Mesodermal cell (in vitro differentiated cells): Measurements from ENCODE around the gene AIDA. TPM values are rescaled to one million over a fixed set of nuclear protein-coding genes. Genes with fewer than 3 reads are reported as not detected.
"Not testable (repeated sequence)": the region's sequence is repeated elsewhere in the genome, so short reads cannot be mapped to it uniquely, and the experiment has no call there.

ENCODE experiments used
- H3K27ac ChIP-seq: 2 replicates; pipeline ENCODE4 v1.7.0; 2013; ENCODE audit warnings: mild to moderate bottlenecking, low read depth, low read length, moderate library complexity; ENCODE audit not compliant: severe bottlenecking
- H3K36me3 ChIP-seq: 2 replicates; pipeline ENCODE4 v1.7.1; 2013; ENCODE audit warnings: mild to moderate bottlenecking, low read length, moderate library complexity; ENCODE audit not compliant: control insufficient read depth, insufficient read depth
- H3K4me1 ChIP-seq: one replicate; pipeline ENCODE4 v1.7.1; 2013; ENCODE audit warnings: mild to moderate bottlenecking, low read length; ENCODE audit not compliant: insufficient read depth, control insufficient read depth, poor library complexity, severe bottlenecking
- H3K4me3 ChIP-seq: 2 replicates; pipeline ENCODE4 v1.7.0; 2013; ENCODE audit warnings: low read length, control low read depth, mild to moderate bottlenecking; ENCODE audit not compliant: insufficient read depth, poor library complexity, severe bottlenecking; ENCODE audit errors: extremely low read depth
- H3K9me3 ChIP-seq: 2 replicates; pipeline ENCODE4 v1.7.1; 2013; ENCODE audit warnings: mild to moderate bottlenecking, low read length, moderate library complexity; ENCODE audit not compliant: control insufficient read depth
- WGBS, 2 experiments: methylation state at CpG; one replicate each; pipeline ENCODE4 v1.1.5; 2013; ENCODE audit warnings: missing lambda C conversion rate in 2 of 2; ENCODE audit not compliant: insufficient coverage in 2 of 2; 5-methylcytosine and 5-hydroxymethylcytosine counted together
- polyA plus RNA-seq, 2 experiments: library from polyadenylated mRNA; stranded (reverse); fragments of 50-300 nt; gene quantifications; one replicate each; pipeline ENCODE4 v1.2.3, GENCODE V29; 2013

Gene AIDA, protein sequence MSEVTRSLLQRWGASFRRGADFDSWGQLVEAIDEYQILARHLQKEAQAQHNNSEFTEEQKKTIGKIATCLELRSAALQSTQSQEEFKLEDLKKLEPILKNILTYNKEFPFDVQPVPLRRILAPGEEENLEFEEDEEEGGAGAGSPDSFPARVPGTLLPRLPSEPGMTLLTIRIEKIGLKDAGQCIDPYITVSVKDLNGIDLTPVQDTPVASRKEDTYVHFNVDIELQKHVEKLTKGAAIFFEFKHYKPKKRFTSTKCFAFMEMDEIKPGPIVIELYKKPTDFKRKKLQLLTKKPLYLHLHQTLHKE
- polyA plus RNA-seq (2013, experiment 1 of 2) = 107 TPM
- polyA plus RNA-seq (2013, experiment 2 of 2) = 114 TPM

DNA sequence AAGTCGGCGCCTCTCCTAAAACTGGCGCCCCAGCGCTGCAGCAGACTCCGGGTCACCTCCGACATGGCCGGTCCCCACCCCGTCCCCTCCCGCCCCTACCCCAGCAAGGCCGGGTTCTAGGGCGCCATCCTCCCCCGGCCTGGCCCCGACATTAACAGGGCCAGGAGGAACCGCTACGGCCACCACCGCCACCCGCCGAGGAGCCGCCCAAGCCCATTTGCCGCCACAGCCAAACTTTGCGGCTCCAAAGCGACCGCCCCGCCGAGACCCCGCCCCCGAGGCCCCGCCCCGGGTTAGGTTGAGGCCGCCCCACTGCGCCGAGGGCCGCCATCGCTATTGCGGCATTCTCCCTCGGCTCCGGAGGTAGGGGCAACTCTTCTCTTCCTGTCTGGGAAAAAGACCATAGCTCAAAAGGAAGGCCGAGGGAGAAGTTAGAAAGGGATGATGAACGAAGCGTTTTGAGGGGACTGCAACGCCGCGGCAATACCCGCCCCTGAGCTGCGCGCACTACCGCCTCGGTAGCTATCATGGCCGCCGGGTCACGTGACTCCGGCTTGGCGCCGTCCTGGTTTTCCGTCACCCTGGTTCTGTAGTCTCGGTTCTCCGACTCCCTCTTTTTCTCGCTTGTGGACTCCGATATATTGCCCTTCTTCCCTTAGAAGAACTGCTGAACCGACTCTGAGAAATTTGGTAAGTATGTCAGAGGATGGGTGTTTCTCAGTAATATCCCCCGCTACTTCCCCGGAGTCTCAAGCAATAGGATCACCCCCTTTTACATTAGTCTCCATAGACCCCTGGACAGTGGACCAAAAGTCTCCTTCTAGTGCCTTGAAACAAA lies at the start of gene AIDA, which contains the start of gene BROX:
TSS of gene AIDA (minus strand) at position 239 of the 838 bp plus-strand sequence. CDS start at position 65, 174 bp downstream.
TSS of gene BROX (plus strand) at position 312 of the 838 bp plus-strand sequence. CDS start 3,136 bp downstream, outside the sequence.
- H3K27ac ChIP-seq = peak within 1 kb of the TSS; percentile 95
- WGBS, 2 experiments = 0% methylated on average over 34 to 42 of the region's 62 CpGs
- H3K36me3 ChIP-seq = peaks cover 55% of the 10 kb centered on the region
- peaks cover 7% of the 10 kb centered on the region for H3K4me1 ChIP-seq
- H3K4me3 ChIP-seq = peak within 1 kb of the TSS; percentile 83
- H3K9me3 ChIP-seq = no peaks in the 10 kb centered on the region

DNA sequence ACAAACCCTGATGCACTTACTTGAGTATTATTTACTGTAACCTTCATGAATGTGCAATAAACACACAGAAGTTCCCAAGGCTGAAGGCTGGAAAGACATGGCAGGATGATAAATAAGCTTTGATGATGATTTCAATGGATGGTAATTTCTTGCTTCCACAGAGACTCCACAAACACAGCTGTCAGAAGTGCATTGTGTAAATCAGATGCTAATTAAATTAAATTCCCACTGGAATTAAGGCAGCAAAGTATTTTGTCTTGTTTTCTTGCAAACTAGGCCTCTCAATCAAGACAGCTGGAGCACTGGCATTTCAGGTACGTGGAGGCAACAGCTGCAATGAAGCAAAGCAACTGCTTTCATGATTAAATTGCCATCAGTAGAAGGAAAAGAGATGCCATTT lies 48.8 kb upstream of the AIDA start:
- WGBS, 2 experiments = 86% methylated on average over 1 of the region's 1 CpG; no CpG with 5 or more reads in 1 of the 2 experiments

DNA sequence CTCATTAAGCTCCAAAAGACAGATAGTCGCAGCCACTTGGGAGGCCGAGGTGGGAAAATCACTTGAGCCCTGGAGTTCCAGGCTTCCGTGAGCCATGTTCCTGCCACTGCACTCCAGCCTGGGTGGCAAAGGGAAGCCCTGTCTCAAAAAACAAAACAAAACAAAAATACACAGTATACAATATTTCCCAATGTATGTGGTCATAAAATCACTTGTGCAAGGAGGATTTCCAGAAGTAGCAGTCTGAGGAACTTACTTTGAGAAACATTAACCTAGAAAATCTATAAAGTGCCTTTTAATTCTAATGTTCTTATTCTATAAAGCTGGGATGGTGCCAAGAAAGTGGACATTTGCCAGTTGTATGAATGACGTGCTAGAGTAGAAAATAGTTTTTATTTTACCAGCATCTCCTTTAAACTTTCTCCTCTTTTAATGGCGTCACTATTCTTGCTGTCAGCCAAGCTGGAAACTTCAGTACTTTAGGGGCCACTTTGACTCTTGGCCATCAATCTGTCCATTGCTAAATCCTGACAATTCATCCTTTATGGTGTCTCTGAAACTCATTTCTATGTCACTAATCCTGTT lies 47.3 kb upstream of the AIDA start:
- Histone ChIP-seq H3K4me1 (no peaks in the 10 kb centered on the region), H3K27ac (no peak overlapping the region), H3K9me3 (no peaks in the 10 kb centered on the region), H3K36me3 (no peaks in the 10 kb centered on the region), H3K4me3 (no peak overlapping the region)
- WGBS, 2 experiments = 93 to 94% methylated on average over 4 of the region's 5 CpGs

More for the DNA sequence above, 48.8 kb upstream of the AIDA start:
- no peaks in the 10 kb centered on the region for H3K36me3 ChIP-seq
- H3K27ac ChIP-seq = no peak overlapping the region
- H3K4me3 ChIP-seq = no peak overlapping the region
- no peaks in the 10 kb centered on the region for H3K9me3 ChIP-seq
- H3K4me1 ChIP-seq = no peaks in the 10 kb centered on the region

DNA sequence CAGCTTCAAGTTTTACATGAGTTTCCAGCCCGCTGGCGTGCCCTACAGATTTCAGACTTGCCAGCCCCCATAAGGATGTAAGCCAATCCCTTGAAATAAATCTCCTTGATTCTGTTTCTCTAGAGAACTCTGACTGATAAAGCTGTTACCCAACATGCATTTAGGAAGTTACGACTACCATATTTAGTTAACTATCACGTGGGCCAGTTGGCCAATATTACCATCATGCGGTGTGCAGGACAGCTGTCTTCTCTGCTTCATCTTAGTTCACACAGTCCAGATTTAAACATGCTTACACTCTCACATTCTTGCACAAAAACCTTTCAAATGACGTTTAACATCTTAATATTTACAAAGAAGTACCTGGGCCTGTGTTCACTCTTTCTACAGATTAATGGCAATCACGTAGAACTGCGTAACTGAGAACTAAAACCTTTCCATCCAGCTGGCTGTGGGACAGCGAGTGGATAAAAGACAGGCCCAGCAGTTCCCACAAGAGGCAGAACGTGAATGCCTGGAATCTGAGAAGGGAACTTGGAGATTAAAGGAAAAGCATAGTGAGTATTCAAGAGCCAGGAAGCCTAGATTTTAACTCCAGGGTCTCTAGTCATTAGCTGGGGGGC lies 45.5 kb upstream of the AIDA start:
- Histone ChIP-seq H3K27ac (no peak overlapping the region), H3K36me3 (no peaks in the 10 kb centered on the region), H3K9me3 (no peaks in the 10 kb centered on the region), H3K4me3 (no peak overlapping the region), H3K4me1 (no peaks in the 10 kb centered on the region)
- WGBS, 2 experiments = 76 to 83% methylated on average over 7 to 10 of the region's 10 CpGs

DNA sequence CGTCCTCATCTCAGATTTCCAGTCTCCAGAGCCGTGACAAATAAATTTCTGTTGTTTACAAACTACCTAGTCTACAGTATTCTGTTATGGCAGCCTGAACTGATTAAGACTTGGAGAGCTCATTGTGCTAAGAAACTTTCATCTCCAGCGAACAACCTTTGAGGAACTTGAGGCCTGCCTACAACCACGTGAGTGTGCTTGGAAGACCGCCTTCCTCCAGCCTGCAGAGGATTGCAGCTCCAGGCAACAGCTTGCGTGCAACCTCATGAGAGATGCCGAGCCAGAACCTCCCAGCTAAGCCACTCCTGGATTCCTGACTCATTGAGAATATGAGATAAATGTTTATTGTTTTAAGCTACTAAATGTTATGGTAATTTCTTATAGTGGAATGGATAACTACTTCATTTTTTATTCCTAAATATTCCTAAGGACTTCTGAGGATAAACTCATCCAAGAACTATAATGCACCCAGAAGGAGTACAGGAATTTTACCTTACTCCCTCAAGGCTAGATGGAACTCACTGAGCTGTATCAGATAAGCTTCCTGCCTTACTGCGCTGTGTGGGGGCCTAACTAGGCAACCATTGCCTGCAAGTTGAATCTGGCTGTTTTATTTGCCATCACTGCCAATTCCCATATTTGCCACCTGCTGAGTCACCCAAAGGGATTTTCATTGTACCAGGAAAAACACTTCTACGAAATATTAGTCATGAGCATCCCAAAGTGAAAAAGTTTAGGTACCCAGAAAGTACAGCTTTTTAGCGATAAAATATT lies 42.3 kb upstream of the AIDA start:
- no peaks in the 10 kb centered on the region for H3K4me1 ChIP-seq
- H3K9me3 ChIP-seq = no peaks in the 10 kb centered on the region
- H3K4me3 ChIP-seq = no peak overlapping the region
- no peak overlapping the region for H3K27ac ChIP-seq
- no peaks in the 10 kb centered on the region for H3K36me3 ChIP-seq
- WGBS, 2 experiments = 92 to 98% methylated on average over 6 to 7 of the region's 10 CpGs

DNA sequence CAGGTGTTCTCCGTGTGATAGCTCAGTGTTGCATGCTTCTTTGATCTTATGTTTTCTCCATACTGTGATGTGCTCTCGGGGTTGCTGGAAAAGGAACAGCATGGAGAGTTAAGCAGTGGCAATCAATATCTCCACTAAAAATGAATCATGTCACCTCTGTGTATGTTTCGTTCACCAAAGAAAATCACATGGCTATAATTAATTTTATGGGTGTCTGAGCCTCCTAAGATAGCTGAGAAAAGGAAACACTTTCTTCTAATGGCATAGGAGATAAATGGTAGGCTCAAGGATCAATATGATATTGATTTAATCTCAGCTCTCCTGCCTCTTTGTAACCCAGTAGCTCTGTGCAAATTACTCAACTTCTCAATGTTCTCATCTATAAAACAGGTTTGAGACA lies 39.0 kb upstream of the AIDA start:
- H3K4me1 ChIP-seq = no peaks in the 10 kb centered on the region
- H3K36me3 ChIP-seq = no peaks in the 10 kb centered on the region
- H3K4me3 ChIP-seq = no peak overlapping the region
- no peaks in the 10 kb centered on the region for H3K9me3 ChIP-seq
- no peak overlapping the region for H3K27ac ChIP-seq
- WGBS, 2 experiments = 100% methylated on average over 1 of the region's 3 CpGs; no CpG with 5 or more reads in 1 of the 2 experiments

DNA sequence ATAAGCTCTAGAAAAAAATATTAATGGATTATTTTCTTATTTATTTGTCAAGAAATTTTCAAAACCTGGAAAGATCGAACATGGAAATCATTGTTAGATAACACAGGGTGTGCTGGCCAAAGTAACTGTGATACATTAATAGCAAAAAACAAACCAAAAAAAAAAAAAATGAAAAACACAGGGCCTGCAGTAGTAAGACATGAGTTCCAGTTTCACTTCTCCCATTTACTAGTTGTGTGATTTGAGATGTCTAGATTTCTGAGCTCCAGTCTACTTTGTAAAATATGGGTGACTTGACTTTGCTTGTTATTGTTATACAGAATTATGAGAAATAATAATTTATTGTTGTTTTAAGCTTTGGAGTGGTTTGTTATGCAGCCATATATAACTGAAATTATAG lies 38.4 kb upstream of the AIDA start:
- Histone ChIP-seq H3K27ac (no peak overlapping the region), H3K9me3 (no peaks in the 10 kb centered on the region), H3K36me3 (no peaks in the 10 kb centered on the region), H3K4me1 (no peaks in the 10 kb centered on the region), H3K4me3 (no peak overlapping the region)
- no CpG with 5 or more reads among the region's 1 CpG for WGBS, 2 experiments

DNA sequence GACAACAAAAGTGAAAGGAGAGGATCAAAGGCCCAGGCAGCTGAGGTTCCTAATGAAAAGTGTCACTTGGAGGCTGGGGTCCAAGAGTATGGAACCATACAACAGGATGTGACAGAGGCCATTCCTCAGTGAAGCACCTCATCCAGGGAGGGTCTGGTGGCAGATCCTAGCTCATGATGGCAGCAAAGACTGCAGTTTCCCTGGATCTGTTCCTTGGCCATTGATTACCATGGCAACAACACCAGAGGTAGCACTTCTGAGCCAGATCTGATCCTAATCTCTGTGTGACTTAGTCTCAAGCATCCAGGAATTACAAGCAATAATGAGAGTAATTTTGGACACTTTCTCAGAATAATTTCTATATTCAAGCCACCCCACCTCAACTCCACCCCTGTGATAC lies 37.6 kb upstream of the AIDA start:
- no peaks in the 10 kb centered on the region for H3K4me1 ChIP-seq
- H3K9me3 ChIP-seq = no peaks in the 10 kb centered on the region
- no peak overlapping the region for H3K4me3 ChIP-seq

DNA sequence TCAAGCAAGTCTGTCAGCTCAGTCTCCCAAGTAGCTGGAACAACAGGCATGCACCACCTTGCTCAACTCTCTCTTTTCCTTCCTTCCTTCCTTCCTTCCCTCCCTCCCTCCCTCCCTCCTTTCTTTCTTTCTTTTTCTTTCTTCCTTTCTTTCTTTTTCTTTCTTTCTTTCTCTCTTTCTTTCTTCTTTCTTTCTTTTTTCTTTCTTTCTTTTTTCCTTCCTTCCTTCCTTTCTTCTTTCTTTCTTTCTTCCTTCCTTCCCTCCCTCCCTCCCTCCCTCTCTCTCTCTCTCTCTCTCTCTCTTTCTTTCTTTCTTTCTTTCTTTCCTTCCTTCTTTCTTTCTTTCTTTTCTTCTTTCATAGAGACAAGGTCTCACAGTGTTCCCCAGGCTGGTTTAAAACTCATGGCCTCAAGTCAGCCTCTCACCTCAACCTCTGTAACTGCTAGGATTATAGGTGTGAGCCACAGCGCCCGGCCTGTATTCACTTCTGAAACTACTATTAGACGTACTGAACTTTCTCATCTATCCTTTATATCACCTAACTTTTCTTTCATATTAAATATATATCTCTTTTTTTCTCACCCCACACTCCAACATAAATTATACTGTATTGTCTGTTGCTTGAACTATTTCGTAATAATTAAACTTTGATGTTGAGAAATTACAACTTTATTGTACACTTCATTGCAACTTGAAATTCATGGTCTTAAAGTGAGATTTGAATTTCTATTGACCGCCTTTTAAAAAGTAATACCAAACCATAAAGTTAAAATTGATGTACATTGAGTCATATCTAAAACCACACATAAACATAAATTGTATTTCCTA lies 29.6 kb upstream of the AIDA start:
- WGBS, 2 experiments = 86% methylated on average over 3 of the region's 5 CpGs; no CpG with 5 or more reads in 1 of the 2 experiments
- not testable (repeated sequence) for H3K9me3 ChIP-seq, H3K36me3 ChIP-seq, H3K4me1 ChIP-seq, H3K27ac ChIP-seq, H3K4me3 ChIP-seq

More for the DNA sequence above, 37.6 kb upstream of the AIDA start:
- no peaks in the 10 kb centered on the region for H3K36me3 ChIP-seq
- no peak overlapping the region for H3K27ac ChIP-seq
